ENCODE data around the gene FLYWCH2. TPM values are rescaled to one million over a fixed set of nuclear protein-coding genes. Genes with fewer than 3 reads are reported as not detected.

FLYWCH2 gene
- total RNA-seq, 1 experiment from 2014 or later = 33.7 TPM

- H3K36me3 ChIP-seq (ENCODE audit: control insufficient read depth in 1 of 2, insufficient read depth in 2 of 2, low read length in 2 of 2) = peaks cover 0 to 4% of the 10 kb centered on the region in 2 experiments; a peak in 1 of 4 replicates
- ChIA-PET POLR2A (interaction anchor here (0.9 kb wide), 1 partner anchor 20 kb away, joined by 5 read pairs; the partner anchor contains the start of gene FLYWCH2), CTCF (interaction anchor here (1.1 to 1.6 kb wide), 4 partner anchors 9 to 25 kb away, joined by 3 to 4 read pairs (median 3); partner anchors contain the start of gene FLYWCH1), RAD21 (ENCODE audit: low non-redundant PET in 1 of 2, low total read pairs in 2 of 2, uncharacterized antibody in 2 of 2, unreplicated experiment in 2 of 2) (interaction anchor here in 1 of 2 experiments (0.6 kb wide), 1 partner anchor 41 kb away, joined by 4 read pairs; no protein-coding TSS in a partner anchor)
- no peaks in the 10 kb centered on the region for H4K20me1 ChIP-seq (ENCODE audit: insufficient read depth)
- H3K27ac ChIP-seq (ENCODE audit: low read depth, low read length) = no peak overlapping the region
- H3K79me2 ChIP-seq (ENCODE audit: insufficient read depth, low read length) = no peaks in the 10 kb centered on the region
- H3K9me2 ChIP-seq (ENCODE audit: insufficient read depth) = no peaks in the 10 kb centered on the region
- no peak for DNase-seq (ENCODE audit: low read depth, low spot score)
- no peak overlapping the region for H3K4me3 ChIP-seq (replicated peaks in 1 of 2; ENCODE audit: low read depth in 1 of 2, low read length in 2 of 2)
- intact Hi-C loops (cut with micrococcal nuclease) = no loop called here
- H3K9ac ChIP-seq (ENCODE audit: low read length) = no peak overlapping the region
- no peak overlapping the region for H3K4me2 ChIP-seq (ENCODE audit: low read length)
- TF ChIP-seq SP1 (IDR thresholded peaks at IDR 0.05; ENCODE audit: low read depth) = no peak
- no peak for TF ChIP-seq RAD21 (IDR thresholded peaks at IDR 0.05; ENCODE audit: low read depth)
- ATAC-seq = no peak
- no TSS peak for BruUV-seq (replicated peaks)
- no peaks in the 10 kb centered on the region for H3K9me3 ChIP-seq (ENCODE audit: control insufficient read depth in 1 of 2, insufficient read depth in 1 of 2, low read depth in 1 of 2, low read length in 2 of 2)
- no peaks in the 10 kb centered on the region for H3K27me3 ChIP-seq (ENCODE audit: insufficient read depth, low read length)
- H3K4me1 ChIP-seq (ENCODE audit: control insufficient read depth in 1 of 2, insufficient read depth in 2 of 2, low read length in 2 of 2) = peaks cover 12 to 22% of the 10 kb centered on the region in 2 experiments
- H2AFZ ChIP-seq (ENCODE audit: low read depth, low read length, poor library complexity, severe bottlenecking) = no peak overlapping the region
These were observed 19.5 kb downstream of the FLYWCH2 start for GRCh38 chr16:2902337-2903130.

- H3K4me2 ChIP-seq (ENCODE audit: low read length) = peak overlapping the region; percentile 85
- no peaks in the 10 kb centered on the region for H3K9me3 ChIP-seq (ENCODE audit: control insufficient read depth in 1 of 2, insufficient read depth in 1 of 2, low read depth in 1 of 2, low read length in 2 of 2)
- no peaks in the 10 kb centered on the region for H3K9me2 ChIP-seq (ENCODE audit: insufficient read depth)
- H3K27ac ChIP-seq (ENCODE audit: low read depth, low read length) = peak overlapping the region; percentile 97
- BruUV-seq (replicated peaks) = no TSS peak
- H3K79me2 ChIP-seq (ENCODE audit: insufficient read depth, low read length) = no peaks in the 10 kb centered on the region
- H3K9ac ChIP-seq (ENCODE audit: low read length) = peak overlapping the region; percentile 90
- peak overlapping the region; percentile 75 for H2AFZ ChIP-seq (ENCODE audit: low read depth, low read length, poor library complexity, severe bottlenecking)
- H3K4me1 ChIP-seq (ENCODE audit: control insufficient read depth in 1 of 2, insufficient read depth in 2 of 2, low read length in 2 of 2) = peaks cover 12 to 22% of the 10 kb centered on the region in 2 experiments
- RAD21 ChIA-PET (ENCODE audit: low non-redundant PET in 1 of 2, low total read pairs in 2 of 2, uncharacterized antibody in 2 of 2, unreplicated experiment in 2 of 2) = no interaction called here
- CTCF ChIA-PET = interaction anchor here (0.7 kb wide), 1 partner anchor 65 kb away, joined by 3 read pairs; no protein-coding TSS in a partner anchor
- H3K36me3 ChIP-seq (ENCODE audit: control insufficient read depth in 1 of 2, insufficient read depth in 2 of 2, low read length in 2 of 2) = no peaks in the 10 kb centered on the region
- intact Hi-C loops (cut with micrococcal nuclease) = loop anchor here (2.0 kb wide), 1 partner anchor 66 kb away; no protein-coding TSS in a partner anchor
- no peaks in the 10 kb centered on the region for H3K27me3 ChIP-seq (ENCODE audit: insufficient read depth, low read length)
- peak; percentile 70 for DNase-seq (ENCODE audit: low read depth, low spot score)
- H4K20me1 ChIP-seq (ENCODE audit: insufficient read depth) = no peaks in the 10 kb centered on the region
- POLR2A ChIA-PET = interaction anchor here (1.0 kb wide), 1 partner anchor 22 kb away, joined by 4 read pairs; the partner anchor contains the start of gene FLYWCH2
- H3K4me3 ChIP-seq (replicated peaks in 1 of 2; ENCODE audit: low read depth in 1 of 2, low read length in 2 of 2) = peak overlapping the region; percentile 76 to 93
- TF ChIP-seq CTCF (IDR thresholded peaks at IDR 0.05 in 2 of 3, conservative IDR thresholded peaks at IDR 0.05 in 1 of 3; ENCODE audit: borderline replicate concordance in 1 of 3, insufficient read depth in 1 of 3, low read depth in 2 of 3, low read length in 2 of 3) = peak in 2 of 3 experiments; percentile 80 to 92; a peak in 4 of 6 replicates
- no peak for TF ChIP-seq RAD21 (IDR thresholded peaks at IDR 0.05; ENCODE audit: low read depth)
- no peak for TF ChIP-seq FOSL1 (IDR thresholded peaks at IDR 0.05; ENCODE audit: low read depth)
- no peak for TF ChIP-seq ZBTB33 (IDR thresholded peaks at IDR 0.05; ENCODE audit: extremely low read depth, insufficient replicate concordance, low read length)
- TF ChIP-seq POLR2AphosphoS5 (IDR thresholded peaks at IDR 0.05; ENCODE audit: low read depth, low read length) = peak; percentile 61
- TF ChIP-seq YY1 (IDR thresholded peaks at IDR 0.05; ENCODE audit: extremely low read depth, insufficient replicate concordance, low read depth, low read length) = no peak
- TF ChIP-seq EZH2phosphoT487 (IDR thresholded peaks at IDR 0.05; ENCODE audit: borderline replicate concordance) = no peak
- TF ChIP-seq POLR2A (IDR thresholded peaks at IDR 0.05; ENCODE audit: borderline replicate concordance, extremely low read depth, insufficient read depth, insufficient read length) = peak; percentile 16
- TF ChIP-seq SIN3A (IDR thresholded peaks at IDR 0.05; ENCODE audit: low read depth) = no peak
- peak; percentile 56 for ATAC-seq
These were observed 21.3 kb downstream of the FLYWCH2 start for GRCh38 chr16:2904100-2904921.
